K562 (cell line): ENCODE measurements around the gene ZNRD2. TPM values are rescaled to one million over a fixed set of nuclear protein-coding genes. Genes with fewer than 3 reads are reported as not detected.
A peak's percentile ranks its signal among the peaks of the same experiment; 100 is the strongest.

ENCODE experiments used
- ARNT ChIP-seq, 2 experiments: fragments of 450-650 bp; IDR thresholded peaks; 2 replicates each; pipeline ENCODE4 v1.6.1; 2016; ENCODE audit warnings: mild to moderate bottlenecking in 1 of 2
- DACH1 ChIP-seq: fragments of 450-650 bp; IDR thresholded peaks from 2 replicates; pipeline ENCODE4 v1.6.1; 2018; ENCODE audit not compliant: partially characterized antibody
- E2F1 ChIP-seq: sonication (generic); formaldehyde crosslinking; IDR thresholded peaks from 2 replicates; pipeline ENCODE4 v1.8.1; 2023; ENCODE audit warnings: mild to moderate bottlenecking, missing genetic modification reagents, moderate library complexity
- EP300 ChIP-seq: IDR thresholded peaks from 2 replicates; pipeline ENCODE4 v1.6.1; 2012; ENCODE audit warnings: low read length, improper control_type of control experiment
- GABPB1 ChIP-seq: sonication (generic); formaldehyde crosslinking; IDR thresholded peaks from 2 replicates; pipeline ENCODE4 v1.8.0; 2022; ENCODE audit warnings: mild to moderate bottlenecking, missing genetic modification reagents
- HMGXB4 ChIP-seq: sonication (generic); formaldehyde crosslinking; IDR thresholded peaks from 2 replicates; pipeline ENCODE4 v1.8.1; 2023; ENCODE audit warnings: mild to moderate bottlenecking, missing genetic modification reagents
- HNRNPH1 ChIP-seq: fragments of 200-400 bp; formaldehyde crosslinking; optimal IDR thresholded peaks from 2 replicates; pipeline ENCODE3; 2017; ENCODE audit warnings: low read depth, mild to moderate bottlenecking, low read length, moderate library complexity
- KAT8 ChIP-seq: fragments of 450-650 bp; IDR thresholded peaks from 2 replicates; pipeline ENCODE4 v1.6.1; 2016; ENCODE audit warnings: low read depth, mild to moderate bottlenecking
- MYC ChIP-seq, 2 experiments: fragments of 250-450 bp in 1 of 2; sonication (Bioruptor Pico) in 1 of 2; IDR thresholded peaks; 2 replicates each; pipeline versions ENCODE4 v1.5.1 to v1.6.1; 2012 to 2021; ENCODE audit warnings: low read depth in 2 of 2, borderline replicate concordance in 1 of 2, improper control_type of control experiment in 1 of 2, low read length in 1 of 2, mild to moderate bottlenecking in 1 of 2, moderate library complexity in 1 of 2
- NFATC3 ChIP-seq: fragments of 450-650 bp; IDR thresholded peaks from 2 replicates; pipeline ENCODE4 v1.6.1; 2017; ENCODE audit warnings: mild to moderate bottlenecking
- NR2C2 ChIP-seq, 2 experiments: fragments of 200-800 bp in 1 of 2; sonication (Bioruptor generic) in 1 of 2; sonication (generic) in 1 of 2; formaldehyde crosslinking in 1 of 2; IDR thresholded peaks; 2 replicates each; pipeline versions ENCODE4 v1.6.1 to v1.8.0; 2016 to 2022; ENCODE audit warnings: mild to moderate bottlenecking in 1 of 2, missing compliant biosample characterization in 1 of 2, missing genetic modification characterization in 1 of 2, missing genetic modification reagents in 1 of 2
- PTBP1 ChIP-seq: fragments of 200-400 bp; formaldehyde crosslinking; IDR thresholded peaks from 2 replicates; pipeline ENCODE4 v1.6.1; 2017; ENCODE audit warnings: low read depth, low read length
- SMAD2 ChIP-seq: fragments of 150-350 bp; IDR thresholded peaks from 2 replicates; pipeline ENCODE4 v1.6.1; 2014; ENCODE audit warnings: low read depth, mild to moderate bottlenecking, low read length
- STAT6 ChIP-seq: sonication (generic); formaldehyde crosslinking; IDR thresholded peaks from 2 replicates; pipeline ENCODE4 v1.8.1; 2023; ENCODE audit warnings: mild to moderate bottlenecking, missing genetic modification reagents
- WHSC1 ChIP-seq: IDR thresholded peaks from one replicate; pipeline ENCODE4 v1.6.1; 2012; ENCODE audit warnings: low read length, control low read depth, inconsistent platforms
- ZC3H4 ChIP-seq: sonication (generic); formaldehyde crosslinking; IDR thresholded peaks from 2 replicates; pipeline ENCODE4 v1.9.0; 2021; ENCODE audit warnings: missing genetic modification reagents, borderline replicate concordance
- ZFP30 ChIP-seq: fragments of 250-450 bp; sonication (Bioruptor Pico); IDR thresholded peaks from 2 replicates; pipeline ENCODE4 v1.8.0; 2022; ENCODE audit warnings: moderate library complexity, mild to moderate bottlenecking, inconsistent platforms, borderline replicate concordance
- polyA plus RNA-seq, 8 experiments: library from polyadenylated mRNA; depleted of rRNA in 4 of 8; stranded (reverse) in 5 of 8; unstranded in 3 of 8; fragments of >200 nt; fragmentation: Nextera tagmentation in 2 of 8; fragmentation: Illumina TruSeq in 1 of 8; extraction: Ambion mirVana in 2 of 8; extraction: Trizol in 1 of 8; gene quantifications; 2 replicates each; pipeline versions ENCODE4 v1.2.1 to v1.2.3, GENCODE V29; 2011 to 2014; ENCODE audit warnings: inconsistent platforms in 1 of 8, missing spikeins in 1 of 8
- total RNA-seq, 7 experiments: library from RNA; depleted of rRNA in 6 of 7; stranded (reverse); fragments of >200 nt in 6 of 7; fragmentation: Illumina TruSeq in 2 of 7; extraction: Trizol in 2 of 7; gene quantifications; 2 replicates each; pipeline versions ENCODE4 v1.2.1 to v1.2.3, GENCODE V29; 2011 to 2021; ENCODE audit warnings: low replicate concordance in 1 of 7
- TF ChIP-seq, protein P1 (sequence below): fragments of 450-650 bp; IDR thresholded peaks from 2 replicates; pipeline ENCODE4 v1.6.1; 2016
- TF ChIP-seq, protein P2 (sequence below): fragments of 450-650 bp; IDR thresholded peaks from 2 replicates; pipeline ENCODE4 v1.6.1; 2017; ENCODE audit warnings: mild to moderate bottlenecking, moderate library complexity

The ZNRD2 gene
- total and polyA plus RNA-seq, 9 of the 15 experiments (the other 6 are each of a cell fraction or from before 2014, with no cell fraction given): 13.4 to 129 (median 60.4) TPM

- no peak for TF ChIP-seq MYC (IDR thresholded peaks at IDR 0.05; ENCODE audit: low read depth, low read length)
- no peak for TF ChIP-seq MYC (CRISPR knock-in tag; IDR thresholded peaks at IDR 0.05; ENCODE audit: borderline replicate concordance, low read depth)
- TF ChIP-seq HNRNPH1: no peak
- TF ChIP-seq, protein P1, sequence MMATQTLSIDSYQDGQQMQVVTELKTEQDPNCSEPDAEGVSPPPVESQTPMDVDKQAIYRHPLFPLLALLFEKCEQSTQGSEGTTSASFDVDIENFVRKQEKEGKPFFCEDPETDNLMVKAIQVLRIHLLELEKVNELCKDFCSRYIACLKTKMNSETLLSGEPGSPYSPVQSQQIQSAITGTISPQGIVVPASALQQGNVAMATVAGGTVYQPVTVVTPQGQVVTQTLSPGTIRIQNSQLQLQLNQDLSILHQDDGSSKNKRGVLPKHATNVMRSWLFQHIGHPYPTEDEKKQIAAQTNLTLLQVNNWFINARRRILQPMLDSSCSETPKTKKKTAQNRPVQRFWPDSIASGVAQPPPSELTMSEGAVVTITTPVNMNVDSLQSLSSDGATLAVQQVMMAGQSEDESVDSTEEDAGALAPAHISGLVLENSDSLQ: peak; percentile 92
- no peak for TF ChIP-seq ARNT (IDR thresholded peaks at IDR 0.05)
- TF ChIP-seq E2F1 (CRISPR knock-in tag): 0 out of 2 replicates have a peak, but pooled peaks have one; percentile 24
- 0 out of 2 replicates have a peak, but pooled peaks have one; percentile 15 for TF ChIP-seq NR2C2 (CRISPR knock-in tag; IDR thresholded peaks at IDR 0.05)
- TF ChIP-seq NR2C2 (tag; IDR thresholded peaks at IDR 0.05): peak; percentile 75; the same call in 1 of the 2 replicates
- TF ChIP-seq EP300: no peak
- no peak for TF ChIP-seq NFATC3
- peak; percentile 36; the same call in 1 of the 2 replicates for TF ChIP-seq GABPB1 (CRISPR knock-in tag)
- TF ChIP-seq, protein P2, sequence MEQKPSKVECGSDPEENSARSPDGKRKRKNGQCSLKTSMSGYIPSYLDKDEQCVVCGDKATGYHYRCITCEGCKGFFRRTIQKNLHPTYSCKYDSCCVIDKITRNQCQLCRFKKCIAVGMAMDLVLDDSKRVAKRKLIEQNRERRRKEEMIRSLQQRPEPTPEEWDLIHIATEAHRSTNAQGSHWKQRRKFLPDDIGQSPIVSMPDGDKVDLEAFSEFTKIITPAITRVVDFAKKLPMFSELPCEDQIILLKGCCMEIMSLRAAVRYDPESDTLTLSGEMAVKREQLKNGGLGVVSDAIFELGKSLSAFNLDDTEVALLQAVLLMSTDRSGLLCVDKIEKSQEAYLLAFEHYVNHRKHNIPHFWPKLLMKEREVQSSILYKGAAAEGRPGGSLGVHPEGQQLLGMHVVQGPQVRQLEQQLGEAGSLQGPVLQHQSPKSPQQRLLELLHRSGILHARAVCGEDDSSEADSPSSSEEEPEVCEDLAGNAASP: no peak
- TF ChIP-seq ZFP30 (CRISPR knock-in tag): no peak
- TF ChIP-seq STAT6 (CRISPR knock-in tag): 0 out of 2 replicates have a peak, but pooled peaks have one; percentile 41
- TF ChIP-seq DACH1: no peak
- TF ChIP-seq WHSC1: no peak
- TF ChIP-seq PTBP1: no peak
- no peak for TF ChIP-seq ZC3H4
- no peak for TF ChIP-seq SMAD2
- TF ChIP-seq HMGXB4 (CRISPR knock-in tag): no peak
- no peak for TF ChIP-seq KAT8
Observed at GRCh38 chr11:65546217-65546958, 23.9 kb upstream of the ZNRD2 start (continued).
